Transverse colon (tissue), 4 donors: Measurements from ENCODE around the gene MSMB.

Experiments used
- CTCF ChIP-seq, 5 experiments: fragments of 200-600 bp in 3 of 5; fragments of 450-650 bp in 2 of 5; sonication (generic) in 3 of 5; IDR thresholded peaks; 1 replicate in 2 of 5; 2 replicates in 3 of 5; pipeline ENCODE4 v1.5.1; 2016 to 2017; ENCODE audit warnings: antibody characterized with exemption in 5 of 5, inconsistent platforms in 3 of 5, mild to moderate bottlenecking in 2 of 5, moderate library complexity in 1 of 5
- POLR2A ChIP-seq: fragments of 450-650 bp; IDR thresholded peaks from one replicate; pipeline ENCODE4 v1.6.1; 2016; ENCODE audit warnings: antibody characterized with exemption, mild to moderate bottlenecking, moderate library complexity
- POLR2AphosphoS5 ChIP-seq, 3 donors: sonication (generic); formaldehyde crosslinking; IDR thresholded peaks; one replicate each; pipeline ENCODE4 v1.6.1; 2016; ENCODE audit warnings: antibody characterized with exemption in 3 of 3

DNA sequence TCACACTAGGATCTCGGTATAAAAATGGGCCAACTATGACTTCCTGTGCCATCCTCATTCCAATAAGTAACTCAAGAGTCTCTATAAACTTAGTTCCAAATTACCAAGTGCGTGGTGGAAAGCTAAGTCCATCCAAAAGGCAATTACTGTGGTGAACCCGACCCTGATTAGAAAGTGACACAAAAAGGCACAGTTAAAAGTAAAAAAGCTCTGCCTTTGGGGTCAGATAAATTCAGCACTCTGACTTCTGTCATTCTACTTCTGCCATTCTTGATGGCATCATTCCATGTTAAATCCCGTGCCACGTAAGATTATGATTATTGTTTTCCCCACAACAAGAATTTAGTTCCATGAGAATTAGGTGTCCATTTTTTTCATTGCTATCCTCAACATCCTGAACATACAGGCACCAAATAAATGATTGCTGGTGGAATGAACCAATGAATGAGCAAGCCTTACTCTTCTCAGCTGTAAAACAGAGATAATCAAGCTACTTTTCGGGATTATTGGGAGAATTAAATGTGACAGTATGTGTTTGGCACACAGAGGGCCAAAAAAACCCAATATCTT, 16.5 kb downstream of the MSMB start:
- no peak for TF ChIP-seq CTCF (IDR thresholded peaks at IDR 0.05)
- TF ChIP-seq POLR2AphosphoS5 (IDR thresholded peaks at IDR 0.05): no peak
- no peak for TF ChIP-seq POLR2A
